Transverse colon (tissue), 4 donors: ENCODE data around the gene LIN37.

Experiments used
- CTCF ChIP-seq, 5 experiments: fragments of 200-600 bp in 3 of 5; fragments of 450-650 bp in 2 of 5; sonication (generic) in 3 of 5; IDR thresholded peaks; 1 replicate in 2 of 5; 2 replicates in 3 of 5; pipeline ENCODE4 v1.5.1; 2016 to 2017; ENCODE audit warnings: antibody characterized with exemption in 5 of 5, inconsistent platforms in 3 of 5, mild to moderate bottlenecking in 2 of 5, moderate library complexity in 1 of 5
- EP300 ChIP-seq: sonication (generic); formaldehyde crosslinking; IDR thresholded peaks from one replicate; pipeline ENCODE4 v1.6.1; 2017; ENCODE audit warnings: antibody characterized with exemption, low read depth
- POLR2A ChIP-seq: fragments of 450-650 bp; IDR thresholded peaks from one replicate; pipeline ENCODE4 v1.6.1; 2016; ENCODE audit warnings: antibody characterized with exemption, mild to moderate bottlenecking, moderate library complexity
- POLR2AphosphoS5 ChIP-seq, 3 donors: sonication (generic); formaldehyde crosslinking; IDR thresholded peaks; one replicate each; pipeline ENCODE4 v1.6.1; 2016; ENCODE audit warnings: antibody characterized with exemption in 3 of 3

GRCh38 chr19:35710784-35711723 lies 37.3 kb upstream of the LIN37 start:
- no peak for TF ChIP-seq CTCF (IDR thresholded peaks at IDR 0.05)
- no peak for TF ChIP-seq POLR2A
- no peak for TF ChIP-seq EP300
- TF ChIP-seq POLR2AphosphoS5 (IDR thresholded peaks at IDR 0.05): no peak
